K562 (cell line): ENCODE data around the gene DDX41. TPM values are rescaled to one million over a fixed set of nuclear protein-coding genes. Genes with fewer than 3 reads are reported as not detected.

Experiments used
- ARID1B ChIP-seq: fragments of 450-650 bp; IDR thresholded peaks from 2 replicates; pipeline ENCODE4 v1.6.1; 2016; ENCODE audit warnings: antibody characterized with exemption, mild to moderate bottlenecking, inconsistent platforms
- ATF7 ChIP-seq: fragments of 450-650 bp; IDR thresholded peaks from 2 replicates; pipeline ENCODE4 v1.7.1; 2014; ENCODE audit warnings: mild to moderate bottlenecking, moderate library complexity
- CREM ChIP-seq: IDR thresholded peaks from 2 replicates; pipeline ENCODE4 v1.6.1; 2014; ENCODE audit warnings: antibody characterized with exemption, low read depth
- CTCF ChIP-seq, 3 experiments: IDR thresholded peaks in 2 of 3; conservative IDR thresholded peaks in 1 of 3; 2 replicates each; pipeline ENCODE4 v1.5.1; 2011 to 2012; ENCODE audit warnings: low read length in 3 of 3, mild to moderate bottlenecking in 3 of 3, control low read depth in 2 of 3, improper control_type of control experiment in 1 of 3, inconsistent platforms in 1 of 3, low read depth in 1 of 3, mixed read lengths in 1 of 3, moderate library complexity in 1 of 3; ENCODE audit not compliant: insufficient read depth in 2 of 3
- ETV1 ChIP-seq: fragments of 450-650 bp; conservative IDR thresholded peaks from 2 replicates; pipeline ENCODE4 v1.6.1; 2016; ENCODE audit warnings: missing genetic modification characterization, control low read depth, low read depth, missing compliant biosample characterization
- HLTF ChIP-seq: fragments of 450-650 bp; IDR thresholded peaks from 2 replicates; pipeline ENCODE4 v1.6.1; 2016
- ILF3 ChIP-seq: fragments of 450-650 bp; IDR thresholded peaks from 2 replicates; pipeline ENCODE4 v1.6.1; 2018; ENCODE audit warnings: antibody characterized with exemption, mild to moderate bottlenecking, moderate library complexity, borderline replicate concordance
- JUN ChIP-seq, 2 experiments: sonication (generic) in 1 of 2; formaldehyde crosslinking in 1 of 2; IDR thresholded peaks; 2 replicates each; pipeline versions ENCODE4 v1.6.1 to v1.8.0; 2012 to 2022; ENCODE audit warnings: borderline replicate concordance in 2 of 2, mild to moderate bottlenecking in 2 of 2, improper control_type of control experiment in 1 of 2, low read depth in 1 of 2, low read length in 1 of 2, missing genetic modification reagents in 1 of 2
- KDM1A ChIP-seq, 2 experiments: fragments of 450-650 bp; IDR thresholded peaks; 2 replicates each; pipeline ENCODE4 v1.6.1; 2016; ENCODE audit warnings: mild to moderate bottlenecking in 2 of 2
- MAZ ChIP-seq, 2 experiments: fragments of 450-650 bp in 1 of 2; sonication (generic) in 1 of 2; formaldehyde crosslinking; IDR thresholded peaks in 1 of 2; conservative IDR thresholded peaks in 1 of 2; 2 replicates each; pipeline versions ENCODE4 v1.4.0 to v1.5.0; 2020; ENCODE audit warnings: mild to moderate bottlenecking in 1 of 2, missing genetic modification reagents in 1 of 2
- MYNN ChIP-seq, 2 experiments: sonication (generic); formaldehyde crosslinking in 1 of 2; IDR thresholded peaks; 2 replicates each; pipeline versions ENCODE4 v1.5.0 to v1.6.1; 2016 to 2020; ENCODE audit warnings: antibody characterized with exemption in 1 of 2, missing genetic modification reagents in 1 of 2
- NFRKB ChIP-seq: fragments of 450-650 bp; IDR thresholded peaks from 2 replicates; pipeline ENCODE4 v1.6.1; 2016; ENCODE audit warnings: low read depth
- NR2C2 ChIP-seq, 2 experiments: fragments of 200-800 bp in 1 of 2; sonication (Bioruptor generic) in 1 of 2; sonication (generic) in 1 of 2; formaldehyde crosslinking in 1 of 2; IDR thresholded peaks; 2 replicates each; pipeline versions ENCODE4 v1.6.1 to v1.8.0; 2016 to 2022; ENCODE audit warnings: mild to moderate bottlenecking in 1 of 2, missing compliant biosample characterization in 1 of 2, missing genetic modification characterization in 1 of 2, missing genetic modification reagents in 1 of 2
- POLR2A ChIP-seq: fragments of 450-650 bp; conservative IDR thresholded peaks from 2 replicates; pipeline ENCODE4 v1.6.1; 2016
- RHOXF2B ChIP-seq: fragments of 250-450 bp; sonication (Bioruptor Pico); conservative IDR thresholded peaks from 2 replicates; pipeline ENCODE4 v1.5.1; 2021
- SMAD3 ChIP-seq: fragments of 450-650 bp; formaldehyde crosslinking; conservative IDR thresholded peaks from 2 replicates; pipeline ENCODE4 v1.4.0; 2020; ENCODE audit warnings: mild to moderate bottlenecking
- SMARCE1 ChIP-seq: fragments of 450-650 bp; IDR thresholded peaks from 2 replicates; pipeline ENCODE4 v1.7.1; 2016; ENCODE audit warnings: mild to moderate bottlenecking
- SPI1 ChIP-seq: IDR thresholded peaks from 2 replicates; pipeline ENCODE4 v1.6.1; 2011; ENCODE audit warnings: low read depth, low read length, control low read depth, borderline replicate concordance
- ZBTB7A ChIP-seq: IDR thresholded peaks from 2 replicates; pipeline ENCODE4 v1.6.1; 2011; ENCODE audit warnings: low read depth, mild to moderate bottlenecking, low read length, moderate library complexity, borderline replicate concordance; ENCODE audit not compliant: control insufficient read depth
- ZEB2 ChIP-seq: fragments of 450-650 bp; IDR thresholded peaks from 2 replicates; pipeline ENCODE4 v1.6.1; 2016
- ZNF766 ChIP-seq: fragments of 200-800 bp; sonication (Bioruptor generic); conservative IDR thresholded peaks from 2 replicates; pipeline ENCODE4 v1.6.1; 2016; ENCODE audit warnings: missing genetic modification characterization, missing compliant biosample characterization
- polyA plus RNA-seq, 8 experiments: library from polyadenylated mRNA; depleted of rRNA in 4 of 8; stranded (reverse) in 5 of 8; unstranded in 3 of 8; fragments of >200 nt; fragmentation: Nextera tagmentation in 2 of 8; fragmentation: Illumina TruSeq in 1 of 8; extraction: Ambion mirVana in 2 of 8; extraction: Trizol in 1 of 8; gene quantifications; 2 replicates each; pipeline versions ENCODE4 v1.2.1 to v1.2.3, GENCODE V29; 2011 to 2014; ENCODE audit warnings: inconsistent platforms in 1 of 8, missing spikeins in 1 of 8
- total RNA-seq, 7 experiments: library from RNA; depleted of rRNA in 6 of 7; stranded (reverse); fragments of >200 nt in 6 of 7; fragmentation: Illumina TruSeq in 2 of 7; extraction: Trizol in 2 of 7; gene quantifications; 2 replicates each; pipeline versions ENCODE4 v1.2.1 to v1.2.3, GENCODE V29; 2011 to 2021; ENCODE audit warnings: low replicate concordance in 1 of 7
- TF ChIP-seq, protein P1 (sequence below), 2 experiments: fragments of 450-650 bp in 1 of 2; sonication (generic) in 1 of 2; formaldehyde crosslinking in 1 of 2; IDR thresholded peaks in 1 of 2; conservative IDR thresholded peaks in 1 of 2; 2 replicates each; pipeline versions ENCODE4 v1.6.1 to v1.8.1; 2016 to 2023; ENCODE audit warnings: mild to moderate bottlenecking in 2 of 2, moderate library complexity in 2 of 2, inconsistent platforms in 1 of 2, missing genetic modification reagents in 1 of 2
- TF ChIP-seq, protein P2 (sequence below): sonication (generic); formaldehyde crosslinking; IDR thresholded peaks from 2 replicates; pipeline ENCODE4 v1.9.0; 2022; ENCODE audit warnings: mild to moderate bottlenecking, missing genetic modification reagents

The DDX41 gene
- total and polyA plus RNA-seq, 9 of the 15 experiments (the other 6 are each of a cell fraction or from before 2014, with no cell fraction given): 38.2 to 284 (median 116) TPM

GRCh38 chr5:177494346-177495195 lies 22.2 kb downstream of the DDX41 start (continued):
- TF ChIP-seq, protein P1, sequence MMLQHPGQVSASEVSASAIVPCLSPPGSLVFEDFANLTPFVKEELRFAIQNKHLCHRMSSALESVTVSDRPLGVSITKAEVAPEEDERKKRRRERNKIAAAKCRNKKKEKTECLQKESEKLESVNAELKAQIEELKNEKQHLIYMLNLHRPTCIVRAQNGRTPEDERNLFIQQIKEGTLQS (IDR thresholded peaks at IDR 0.05): peak; percentile 84
- TF ChIP-seq, protein P1 (CRISPR knock-in tag; conservative IDR thresholded peaks at IDR 0.05): no peak
- TF ChIP-seq CREM (peak; percentile 40), CTCF (IDR thresholded peaks at IDR 0.05 in 2 of 3, conservative IDR thresholded peaks at IDR 0.05 in 1 of 3; ENCODE audit: insufficient read depth in 2 of 3, low read depth in 1 of 3, low read length in 3 of 3) (peak in 1 of 3 experiments; percentile 22; a peak in 1 of 6 replicates), ZEB2 (0 out of 2 replicates have a peak, but pooled peaks have one; percentile 33), SMAD3 (CRISPR knock-in tag) (no peak), ETV1 (peak; percentile 39; the same call in 1 of the 2 replicates), ZNF766 (CRISPR knock-in tag) (no peak), KDM1A (IDR thresholded peaks at IDR 0.05) (peak; percentile 20 to 87; a peak in 3 of 4 replicates), RHOXF2B (CRISPR knock-in tag) (no peak), MAZ (CRISPR knock-in tag; conservative IDR thresholded peaks at IDR 0.05 in 1 of 2, IDR thresholded peaks at IDR 0.05 in 1 of 2) (peak in 1 of 2 experiments; percentile 64; a peak in 2 of 4 replicates), MYNN (IDR thresholded peaks at IDR 0.05) (peak; percentile 49; the same call in 1 of the 2 replicates), MYNN (CRISPR knock-in tag; IDR thresholded peaks at IDR 0.05) (no peak), NR2C2 (CRISPR knock-in tag; IDR thresholded peaks at IDR 0.05) (no peak), NR2C2 (tag; IDR thresholded peaks at IDR 0.05) (peak; percentile 63), SPI1 (peak; percentile 99), HLTF (0 out of 2 replicates have a peak, but pooled peaks have one; percentile 40), ILF3 (peak; percentile 65; the same call in 1 of the 2 replicates), NFRKB (0 out of 2 replicates have a peak, but pooled peaks have one; percentile 38), JUN (IDR thresholded peaks at IDR 0.05; ENCODE audit: borderline replicate concordance, low read depth, low read length) (peak; percentile 76; the same call in 1 of the 2 replicates), JUN (CRISPR knock-in tag; IDR thresholded peaks at IDR 0.05; ENCODE audit: borderline replicate concordance) (no peak), ATF7 (peak; percentile 72; the same call in 1 of the 2 replicates), ZBTB7A (peak; percentile 97), SMARCE1 (peak; percentile 72), ARID1B (peak; percentile 68), POLR2A (peak; percentile 10; the same call in 1 of the 2 replicates)
- TF ChIP-seq, protein P2, sequence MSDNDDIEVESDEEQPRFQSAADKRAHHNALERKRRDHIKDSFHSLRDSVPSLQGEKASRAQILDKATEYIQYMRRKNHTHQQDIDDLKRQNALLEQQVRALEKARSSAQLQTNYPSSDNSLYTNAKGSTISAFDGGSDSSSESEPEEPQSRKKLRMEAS (CRISPR knock-in tag): 0 out of 2 replicates have a peak, but pooled peaks have one; percentile 6
